Stimulated activated CD4-positive, alpha-beta T cell treated with anti-CD3 and anti-CD28 coated beads, Interleukin-4, amount 100 ng/mL, for 1 hour (primary cell): Measurements from ENCODE around the gene FUT1.

Experiments used
- DNase-seq: peaks from one replicate; pipeline ENCODE4 v3.0.0-alpha.2; 2020

FUT1 gene

GRCh38 chr19:48715681-48716171, 36.7 kb downstream of the FUT1 start:
- no peak for DNase-seq

GRCh38 chr19:48714759-48715675, 37.4 kb downstream of the FUT1 start:
- DNase-seq, result no peak

- peak; percentile 96 for DNase-seq
Observed at GRCh38 chr19:48713864-48714755, 38.3 kb downstream of the FUT1 start.

- no peak for DNase-seq
Observed at GRCh38 chr19:48713041-48713863, 39.2 kb downstream of the FUT1 start.

GRCh38 chr19:48711106-48711662, 41.3 kb downstream of the FUT1 start:
- DNase-seq, result no peak

- DNase-seq, result no peak
Observed at GRCh38 chr19:48708471-48708870, 44.0 kb downstream of the FUT1 start.

GRCh38 chr19:48705431-48705830, 47.0 kb downstream of the FUT1 start:
- DNase-seq, result no peak

- DNase-seq, result no peak
Observed at GRCh38 chr19:48703316-48703715, 49.1 kb downstream of the FUT1 start.

- DNase-seq, result no peak
Observed at GRCh38 chr19:48702701-48703100, 49.7 kb downstream of the FUT1 start.

GRCh38 chr19:48698046-48698445, 54.4 kb downstream of the FUT1 start:
- no peak for DNase-seq
